ENCODE results near the gene FMO2. TPM values are rescaled to one million over a fixed set of nuclear protein-coding genes. Genes with fewer than 3 reads are reported as not detected.
"Not testable (repeated sequence)": the region's sequence is repeated elsewhere in the genome, so short reads cannot be mapped to it uniquely, and the experiment has no call there.

FMO2 gene
- polyA plus RNA-seq, 12 donors: 0.43 to 1.7 (median 1.1) TPM; not detected in 2

GRCh38 chr1:171219346-171220080 is 34.4 kb downstream of the FMO2 start:
- DNase-seq: no peak

GRCh38 chr1:171220081-171220420 is 35.0 kb downstream of the FMO2 start:
- no peak for DNase-seq

GRCh38 chr1:171220581-171221054 is 35.5 kb downstream of the FMO2 start:
- peak; percentile 83 for DNase-seq

- no peak for DNase-seq
These were observed 36.8 kb downstream of the FMO2 start for GRCh38 chr1:171221665-171222591.

GRCh38 chr1:171222936-171223335 is 37.8 kb downstream of the FMO2 start:
- no peak for DNase-seq

- not testable (repeated sequence) for DNase-seq
These were observed 39.2 kb downstream of the FMO2 start for GRCh38 chr1:171224257-171224656.

- DNase-seq: peak; percentile 74
These were observed 41.8 kb downstream of the FMO2 start for GRCh38 chr1:171226747-171227370.

GRCh38 chr1:171231326-171231725 is 46.2 kb downstream of the FMO2 start:
- DNase-seq: no peak

GRCh38 chr1:171233183-171233582 is 48.1 kb downstream of the FMO2 start:
- no peak for DNase-seq

GRCh38 chr1:171236231-171236630 is 51.1 kb downstream of the FMO2 start:
- DNase-seq: not testable (repeated sequence)

GRCh38 chr1:171243878-171244277 is 58.8 kb downstream of the FMO2 start:
- DNase-seq: no peak

GRCh38 chr1:171245458-171246064 is 60.5 kb downstream of the FMO2 start:
- DNase-seq: no peak

- no peak for DNase-seq
These were observed 62.4 kb downstream of the FMO2 start for GRCh38 chr1:171247501-171247900.

GRCh38 chr1:171248302-171248701 is 63.2 kb downstream of the FMO2 start, which contains the start of gene FMO1:
Gene FMO1, plus strand, starts transcription at chr1:171248494. Its CDS starts 9,594 bp downstream, at chr1:171258088.
- DNase-seq: no peak

GRCh38 chr1:171248841-171249240 is 63.7 kb downstream of the FMO2 start:
- no peak for DNase-seq

GRCh38 chr1:171250263-171250662 is 65.2 kb downstream of the FMO2 start:
- DNase-seq: no peak

- no peak for DNase-seq
These were observed 66.2 kb downstream of the FMO2 start for GRCh38 chr1:171251042-171251951.

GRCh38 chr1:171251952-171252300 is 66.8 kb downstream of the FMO2 start:
- DNase-seq: no peak

- DNase-seq: no peak
These were observed 67.4 kb downstream of the FMO2 start for GRCh38 chr1:171252482-171252881.

GRCh38 chr1:171254859-171255258 is 69.8 kb downstream of the FMO2 start:
- DNase-seq: no peak
